GM18870 (cell line): ENCODE results near the gene JTB.

Source experiments
- ATAC-seq: cut with Tn5 transposase; IDR thresholded peaks from one replicate; pipeline ENCODE4 v1.9.1; 2021; ENCODE audit warnings: moderate library complexity; ENCODE audit not compliant: unreplicated experiment

The JTB gene

DNA sequence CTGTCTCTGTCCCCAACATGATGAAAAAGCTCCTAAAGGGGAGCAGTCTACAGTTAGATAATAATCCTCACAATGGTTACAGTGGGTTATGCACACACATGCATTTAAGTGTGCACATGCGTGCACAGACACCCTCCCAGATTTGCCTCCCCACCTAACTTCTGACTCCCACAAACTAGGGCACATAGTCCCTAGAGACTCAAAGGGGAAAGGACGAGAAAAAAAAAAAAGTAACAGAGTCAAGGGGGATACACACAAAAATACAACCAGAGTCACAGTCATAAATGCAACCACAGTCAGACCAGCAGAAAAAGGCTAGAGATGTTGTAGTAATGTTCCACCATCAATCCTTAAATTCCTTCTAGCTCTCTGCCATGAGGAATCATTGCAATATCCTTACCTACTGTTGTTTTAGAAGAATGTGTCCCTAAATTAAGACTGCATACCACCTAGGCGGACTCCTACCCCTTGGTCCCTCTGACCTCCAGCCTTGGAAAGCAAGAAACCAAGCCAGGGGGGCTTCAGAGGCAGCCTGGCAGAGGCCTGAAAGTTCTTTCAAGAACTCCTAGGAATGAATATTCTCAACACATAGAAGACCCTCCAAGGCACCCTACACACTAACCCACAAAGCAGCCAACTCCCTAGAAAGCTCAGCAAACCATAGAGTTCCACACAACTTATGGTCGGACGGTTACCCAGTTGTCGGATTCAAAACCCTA lies 20.3 kb downstream of the JTB start:
- ATAC-seq, result no peak

GRCh38 chr1:153954826-153955225 lies 22.6 kb downstream of the JTB start:
- ATAC-seq, result no peak

DNA sequence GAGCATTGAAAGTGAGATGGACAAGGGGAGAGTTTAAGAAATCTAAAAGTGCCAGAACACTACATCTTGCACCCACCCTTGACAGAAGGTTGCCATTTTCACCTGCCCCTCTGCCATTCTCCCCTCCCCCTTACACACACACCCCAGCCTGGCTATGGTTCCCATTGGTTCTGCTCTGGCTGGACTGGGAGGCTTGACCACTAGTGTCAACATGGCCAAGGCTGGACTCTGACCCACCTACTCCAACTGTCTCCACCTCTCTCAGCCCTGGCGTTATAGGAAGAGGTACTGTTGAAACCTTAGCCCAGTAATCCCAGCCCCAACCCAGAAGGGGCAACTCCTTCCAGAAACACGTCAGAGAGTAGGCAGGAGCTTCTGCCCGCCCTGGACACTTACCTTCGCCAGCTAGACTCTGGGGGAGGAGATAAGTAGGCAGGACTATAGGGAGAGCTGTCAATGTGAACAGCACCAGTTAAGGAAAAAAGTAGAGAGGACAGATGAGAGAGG lies 23.6 kb downstream of the JTB start:
- no peak for ATAC-seq

DNA sequence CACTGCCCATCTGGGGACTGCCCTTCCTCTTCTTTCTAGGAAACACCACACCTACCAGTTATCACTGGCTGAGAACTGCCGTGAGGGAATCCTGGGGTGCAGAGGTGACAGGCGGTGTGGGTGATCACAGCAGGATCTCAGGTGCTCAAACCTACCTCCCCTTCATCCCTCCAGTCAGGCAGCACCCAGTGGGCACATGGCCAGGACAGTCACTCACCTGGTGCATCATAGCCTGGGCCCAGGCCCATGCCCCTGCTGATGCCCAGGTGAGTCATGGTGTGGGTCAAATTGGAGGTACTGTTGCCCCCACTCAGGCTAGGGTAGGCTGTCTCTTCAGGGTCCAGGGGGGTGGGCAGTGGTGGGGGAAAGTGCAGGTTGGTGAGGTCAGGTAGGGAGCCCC lies 25.7 kb downstream of the JTB start:
- ATAC-seq, result no peak

GRCh38 chr1:153951183-153951582 lies 26.3 kb downstream of the JTB start:
- ATAC-seq, result no peak

- peak; percentile 33 for ATAC-seq
Measured at GRCh38 chr1:153946622-153947241, 30.7 kb downstream of the JTB start, which contains the start of gene DENND4B. TSS of gene DENND4B (minus strand) at chr1:153946718. CDS start at chr1:153944374, 2,344 bp downstream.

DNA sequence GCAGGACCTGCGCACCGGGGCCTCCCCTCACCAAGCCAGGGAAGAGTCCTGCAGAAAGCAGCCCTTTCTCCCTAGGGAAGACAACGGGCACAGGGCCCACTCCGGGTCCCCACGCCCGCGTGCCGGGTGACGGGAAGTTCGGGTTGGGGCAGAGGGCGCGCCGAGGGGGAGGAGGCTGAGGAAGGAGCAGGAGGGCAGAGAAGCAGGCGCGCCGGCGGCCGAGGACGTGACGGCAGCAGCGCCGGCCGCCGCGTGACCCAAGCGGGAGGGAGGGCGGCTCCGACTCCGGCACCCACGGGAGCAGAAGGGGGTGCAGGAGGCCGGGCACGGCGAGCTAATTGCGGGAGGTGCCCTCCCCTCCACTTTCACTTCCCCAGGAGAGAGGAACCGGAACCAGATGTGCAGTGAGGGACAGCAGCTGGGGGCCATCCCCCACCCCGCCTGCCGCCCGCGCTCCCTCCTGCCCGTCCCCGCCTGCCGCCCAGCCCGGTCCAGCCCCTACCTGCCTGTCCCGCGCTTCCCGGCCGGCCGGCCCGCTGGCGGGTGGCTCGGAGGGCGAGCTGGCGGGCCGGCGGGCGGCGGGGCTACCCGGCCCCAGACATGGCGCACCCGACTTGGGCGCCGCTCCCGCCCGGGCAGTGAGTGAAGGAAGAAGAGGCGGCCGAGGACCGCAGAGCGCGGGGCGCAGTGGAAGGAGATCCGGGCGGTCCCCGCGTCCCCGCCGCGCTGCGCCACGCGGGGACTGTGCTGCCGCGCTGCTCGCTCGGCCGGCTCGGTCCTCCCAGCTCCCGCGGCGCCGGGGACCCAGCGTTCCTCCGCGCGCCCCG lies 31.5 kb downstream of the JTB start:
- peak; percentile 68 for ATAC-seq

GRCh38 chr1:153945131-153945794 lies 32.2 kb downstream of the JTB start:
- no peak for ATAC-seq

GRCh38 chr1:153944827-153945117 lies 32.7 kb downstream of the JTB start:
- no peak for ATAC-seq

DNA sequence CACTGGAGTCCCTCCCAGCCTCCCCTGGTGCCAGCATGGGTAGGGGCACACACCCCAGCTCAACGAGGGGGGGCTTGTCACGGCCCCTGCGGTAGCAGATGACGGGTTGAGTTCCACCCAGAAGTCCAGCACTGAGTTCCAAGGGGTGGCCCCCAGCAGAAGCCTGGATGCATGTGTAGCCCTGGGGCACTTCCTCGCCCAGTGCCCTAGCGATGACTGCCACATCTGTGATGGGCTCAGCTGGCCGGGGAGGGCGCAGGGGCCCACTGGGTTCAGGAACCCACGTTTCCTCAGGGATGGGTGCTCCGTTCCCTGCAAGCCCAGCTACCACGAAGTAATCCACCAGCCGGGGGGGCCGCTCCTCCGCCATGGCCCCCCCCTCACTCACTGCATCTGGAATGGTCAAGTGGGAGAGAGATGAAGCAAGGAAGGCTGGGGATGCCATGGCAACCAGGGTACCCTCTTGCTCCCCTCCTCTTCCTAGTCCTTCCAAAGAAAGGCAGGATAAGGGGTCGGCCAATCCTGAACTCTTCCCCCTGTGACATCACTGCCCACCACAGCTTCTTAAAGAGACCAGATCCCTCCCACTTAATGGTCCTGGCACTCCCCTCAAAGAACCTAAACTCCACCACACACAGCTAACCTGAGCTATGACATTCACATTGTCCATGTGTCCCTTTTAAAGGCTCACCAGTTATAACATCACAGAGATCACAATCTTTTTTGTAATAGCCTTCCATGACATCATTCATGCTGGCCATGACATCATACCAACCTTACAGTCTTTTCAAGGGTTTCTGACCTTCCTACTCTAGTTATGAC lies 33.3 kb downstream of the JTB start:
- ATAC-seq, result no peak

DNA sequence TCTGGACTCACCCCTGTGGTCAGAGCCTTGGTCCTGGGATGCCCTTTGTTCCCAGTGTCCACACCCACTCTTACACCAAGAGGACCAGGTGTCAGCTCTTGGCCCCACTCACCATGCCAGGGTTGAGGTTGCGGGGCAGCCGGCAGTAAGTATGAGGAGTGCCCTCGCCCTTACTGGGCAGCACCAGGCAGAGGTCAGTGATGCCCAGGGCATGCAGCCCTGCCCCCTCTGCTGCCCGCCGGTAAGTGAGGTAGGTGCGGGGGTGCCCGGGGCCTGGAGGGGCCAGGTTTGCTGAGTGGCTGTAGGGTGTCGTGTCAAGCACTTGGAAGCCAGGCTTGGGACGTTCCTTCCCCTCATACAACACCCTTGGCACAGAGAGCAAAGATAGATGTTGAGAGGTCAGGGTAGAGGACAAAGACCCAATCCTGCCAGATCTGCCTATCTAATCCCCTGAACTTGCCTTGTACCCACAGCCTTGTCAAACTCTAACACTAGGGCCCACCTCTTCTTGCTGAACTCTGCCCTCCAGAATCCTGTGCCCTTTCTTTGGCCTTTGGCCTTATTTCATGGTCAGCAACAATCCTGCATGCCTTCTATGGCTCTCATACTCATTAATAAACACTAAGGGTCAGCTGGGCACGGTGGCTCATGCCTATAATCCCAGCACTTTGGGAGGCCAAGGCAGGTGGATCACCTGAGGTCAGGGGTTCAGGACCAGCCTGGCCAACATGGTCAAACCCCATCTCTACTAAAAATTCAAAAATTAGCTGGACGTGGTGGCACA lies 34.5 kb downstream of the JTB start:
- ATAC-seq, result no peak

GRCh38 chr1:153941826-153942725 lies 35.4 kb downstream of the JTB start:
- no peak for ATAC-seq

GRCh38 chr1:153940756-153941155 lies 36.7 kb downstream of the JTB start:
- no peak for ATAC-seq

GRCh38 chr1:153939476-153939875 lies 38.0 kb downstream of the JTB start:
- no peak for ATAC-seq

DNA sequence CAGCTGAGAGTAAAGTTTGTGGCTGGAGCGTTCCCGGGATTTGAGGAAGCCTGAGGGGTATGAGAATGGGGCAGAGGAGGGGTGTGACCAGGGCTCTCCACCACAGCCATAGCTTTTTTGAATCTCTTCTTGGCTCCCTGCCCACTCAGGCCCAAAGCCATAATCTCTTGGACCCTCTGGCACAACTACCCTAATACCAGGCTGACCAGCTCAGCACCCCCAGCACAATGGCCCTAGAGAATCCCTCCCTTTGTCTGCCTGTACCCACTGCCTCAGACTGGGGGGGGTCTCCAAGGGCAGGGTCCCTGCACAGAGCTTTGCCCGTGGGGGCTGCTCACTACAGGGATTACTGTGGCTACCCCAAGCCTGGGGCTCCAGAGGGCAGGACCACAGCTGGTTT lies 38.5 kb downstream of the JTB start:
- no peak for ATAC-seq

- no peak for ATAC-seq
Measured at GRCh38 chr1:153937331-153937730, 40.1 kb downstream of the JTB start.

DNA sequence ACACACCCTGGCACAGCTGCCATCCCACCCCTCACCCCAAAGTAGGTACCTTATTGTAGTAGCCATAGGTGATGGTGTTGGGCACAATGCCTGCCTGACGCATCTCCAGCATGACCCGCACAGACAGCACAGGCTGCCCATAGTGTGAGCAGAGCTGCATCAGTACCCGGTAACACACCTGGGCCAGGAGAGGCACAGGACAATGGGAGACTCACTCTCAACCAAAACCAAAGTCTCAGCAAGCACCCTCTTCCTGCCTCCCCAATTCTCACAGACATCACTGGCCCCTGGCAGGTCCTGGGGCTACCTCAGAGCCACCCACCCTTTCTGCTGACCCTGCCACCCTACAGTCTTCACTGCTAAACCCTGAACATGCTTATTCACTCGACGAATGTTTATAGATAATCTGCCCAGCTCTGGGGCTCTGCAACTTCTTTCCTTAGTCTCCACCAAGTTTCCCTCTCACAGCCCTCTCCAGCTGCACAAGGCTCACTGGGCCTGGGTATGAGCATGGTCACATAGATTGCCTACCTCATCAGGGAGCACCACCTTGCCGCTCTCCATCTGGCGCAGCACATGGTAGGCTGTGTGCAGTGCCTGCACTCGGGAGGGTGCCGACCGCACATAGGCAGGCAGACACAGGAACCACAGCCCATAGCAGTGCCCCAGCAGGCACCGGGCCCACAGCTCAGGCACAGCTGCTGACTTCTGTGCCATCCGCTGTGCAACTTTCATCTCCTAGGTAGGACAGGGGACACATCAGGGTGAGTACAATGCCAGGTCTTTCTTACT lies 41.3 kb downstream of the JTB start:
- no peak for ATAC-seq

DNA sequence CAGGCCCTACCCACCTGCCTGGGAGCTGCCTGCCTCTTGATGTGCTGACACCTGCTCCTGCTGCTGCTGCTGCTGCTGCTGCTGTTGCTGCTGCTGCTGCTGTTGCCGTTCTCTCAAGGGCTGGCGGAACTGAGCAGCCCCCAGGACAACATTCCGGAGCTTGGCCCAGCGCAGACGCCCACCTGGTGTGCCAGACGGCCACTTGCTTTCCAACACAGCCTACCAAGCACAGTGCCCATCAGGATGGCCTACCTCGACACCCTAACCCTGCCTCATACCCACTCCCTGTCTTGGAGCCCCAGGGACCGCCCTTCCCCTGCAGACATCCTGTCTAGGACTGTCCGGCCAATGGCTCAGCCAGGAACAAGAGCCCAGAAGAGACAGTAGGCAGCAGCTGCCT lies 42.7 kb downstream of the JTB start:
- ATAC-seq, result no peak
